A549 (cell line): ENCODE results near the gene RIMS1.

Experiments
- BHLHE40 ChIP-seq: IDR thresholded peaks from 2 replicates; pipeline ENCODE4 v1.6.1; 2012; ENCODE audit warnings: low read depth, low read length, inconsistent platforms
- FOSL2 ChIP-seq, 2 experiments: fragments of 450-650 bp in 1 of 2; fragments of >200 bp in 1 of 2; sonication (Bioruptor Twin) in 1 of 2; formaldehyde crosslinking; IDR thresholded peaks; 2 replicates each; pipeline versions ENCODE4 v1.5.0 to v1.6.1; 2016 to 2020; ENCODE audit warnings: mild to moderate bottlenecking in 1 of 2, moderate library complexity in 1 of 2
- POLR2A ChIP-seq: IDR thresholded peaks from 2 replicates; pipeline ENCODE4 v1.6.1; 2012; ENCODE audit warnings: mild to moderate bottlenecking, low read length
- ZC3H11A ChIP-seq: fragments of 450-650 bp; IDR thresholded peaks from 2 replicates; pipeline ENCODE4 v1.6.1; 2014; ENCODE audit warnings: antibody characterized with exemption, mild to moderate bottlenecking
- TF ChIP-seq, protein P1 (sequence below): fragments of >200 bp; sonication (Bioruptor Twin); formaldehyde crosslinking; IDR thresholded peaks from 3 replicates; pipeline ENCODE4 v1.5.1; 2016
- TF ChIP-seq, protein P2 (sequence below): fragments of 200-600 bp; sonication (generic); IDR thresholded peaks from 2 replicates; pipeline ENCODE4 v1.6.1; 2016; ENCODE audit warnings: antibody characterized with exemption, mild to moderate bottlenecking, moderate library complexity

DNA sequence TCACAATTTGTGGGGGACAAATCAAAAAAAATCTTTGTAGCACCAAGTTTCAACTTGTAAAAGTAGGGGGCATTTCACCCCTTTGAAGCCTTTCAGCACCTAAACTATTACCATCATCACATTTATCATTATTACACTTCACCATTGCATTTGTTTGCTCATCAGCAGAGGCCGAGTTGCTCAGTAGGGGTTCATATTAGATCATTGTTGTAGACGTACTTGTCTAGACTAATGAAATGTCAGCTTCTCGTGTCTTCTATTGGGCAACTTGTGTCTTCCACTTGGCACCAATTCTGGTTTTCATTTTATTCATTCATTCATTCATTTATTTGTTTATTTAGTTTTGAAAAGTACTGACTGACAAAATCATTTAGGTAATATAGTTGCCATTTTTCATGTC, 397.2 kb downstream of the RIMS1 start:
- TF ChIP-seq, protein P1, sequence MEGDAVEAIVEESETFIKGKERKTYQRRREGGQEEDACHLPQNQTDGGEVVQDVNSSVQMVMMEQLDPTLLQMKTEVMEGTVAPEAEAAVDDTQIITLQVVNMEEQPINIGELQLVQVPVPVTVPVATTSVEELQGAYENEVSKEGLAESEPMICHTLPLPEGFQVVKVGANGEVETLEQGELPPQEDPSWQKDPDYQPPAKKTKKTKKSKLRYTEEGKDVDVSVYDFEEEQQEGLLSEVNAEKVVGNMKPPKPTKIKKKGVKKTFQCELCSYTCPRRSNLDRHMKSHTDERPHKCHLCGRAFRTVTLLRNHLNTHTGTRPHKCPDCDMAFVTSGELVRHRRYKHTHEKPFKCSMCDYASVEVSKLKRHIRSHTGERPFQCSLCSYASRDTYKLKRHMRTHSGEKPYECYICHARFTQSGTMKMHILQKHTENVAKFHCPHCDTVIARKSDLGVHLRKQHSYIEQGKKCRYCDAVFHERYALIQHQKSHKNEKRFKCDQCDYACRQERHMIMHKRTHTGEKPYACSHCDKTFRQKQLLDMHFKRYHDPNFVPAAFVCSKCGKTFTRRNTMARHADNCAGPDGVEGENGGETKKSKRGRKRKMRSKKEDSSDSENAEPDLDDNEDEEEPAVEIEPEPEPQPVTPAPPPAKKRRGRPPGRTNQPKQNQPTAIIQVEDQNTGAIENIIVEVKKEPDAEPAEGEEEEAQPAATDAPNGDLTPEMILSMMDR = no peak
- TF ChIP-seq POLR2A (no peak), FOSL2 (IDR thresholded peaks at IDR 0.05) (no peak), FOSL2 (CRISPR knock-in tag; IDR thresholded peaks at IDR 0.05) (no peak), ZC3H11A (no peak), BHLHE40 (no peak)
- TF ChIP-seq, protein P2, sequence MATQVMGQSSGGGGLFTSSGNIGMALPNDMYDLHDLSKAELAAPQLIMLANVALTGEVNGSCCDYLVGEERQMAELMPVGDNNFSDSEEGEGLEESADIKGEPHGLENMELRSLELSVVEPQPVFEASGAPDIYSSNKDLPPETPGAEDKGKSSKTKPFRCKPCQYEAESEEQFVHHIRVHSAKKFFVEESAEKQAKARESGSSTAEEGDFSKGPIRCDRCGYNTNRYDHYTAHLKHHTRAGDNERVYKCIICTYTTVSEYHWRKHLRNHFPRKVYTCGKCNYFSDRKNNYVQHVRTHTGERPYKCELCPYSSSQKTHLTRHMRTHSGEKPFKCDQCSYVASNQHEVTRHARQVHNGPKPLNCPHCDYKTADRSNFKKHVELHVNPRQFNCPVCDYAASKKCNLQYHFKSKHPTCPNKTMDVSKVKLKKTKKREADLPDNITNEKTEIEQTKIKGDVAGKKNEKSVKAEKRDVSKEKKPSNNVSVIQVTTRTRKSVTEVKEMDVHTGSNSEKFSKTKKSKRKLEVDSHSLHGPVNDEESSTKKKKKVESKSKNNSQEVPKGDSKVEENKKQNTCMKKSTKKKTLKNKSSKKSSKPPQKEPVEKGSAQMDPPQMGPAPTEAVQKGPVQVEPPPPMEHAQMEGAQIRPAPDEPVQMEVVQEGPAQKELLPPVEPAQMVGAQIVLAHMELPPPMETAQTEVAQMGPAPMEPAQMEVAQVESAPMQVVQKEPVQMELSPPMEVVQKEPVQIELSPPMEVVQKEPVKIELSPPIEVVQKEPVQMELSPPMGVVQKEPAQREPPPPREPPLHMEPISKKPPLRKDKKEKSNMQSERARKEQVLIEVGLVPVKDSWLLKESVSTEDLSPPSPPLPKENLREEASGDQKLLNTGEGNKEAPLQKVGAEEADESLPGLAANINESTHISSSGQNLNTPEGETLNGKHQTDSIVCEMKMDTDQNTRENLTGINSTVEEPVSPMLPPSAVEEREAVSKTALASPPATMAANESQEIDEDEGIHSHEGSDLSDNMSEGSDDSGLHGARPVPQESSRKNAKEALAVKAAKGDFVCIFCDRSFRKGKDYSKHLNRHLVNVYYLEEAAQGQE = no peak
